Upper lobe of left lung (tissue), 6 donors: ENCODE measurements around the gene NUDC. TPM values are rescaled to one million over a fixed set of nuclear protein-coding genes. Genes with fewer than 3 reads are reported as not detected.
A peak's percentile ranks its signal among the peaks of the same experiment; 100 is the strongest.

Experiments
- ATAC-seq, 2 donors: fragments of 200-7000 bp; cut with Tn5 transposase; one replicate each; pipeline ENCODE4 v1.9.1; 2022; ENCODE audit warnings: mild to moderate bottlenecking in 2 of 2, moderate library complexity in 2 of 2; ENCODE audit not compliant: low FRiP score in 2 of 2
- DNase-seq, 2 donors: peaks; one replicate each; pipeline ENCODE4 v3.0.0-alpha.2; 2019 to 2020
- H3K27ac ChIP-seq, 4 donors: fragments of 200-600 bp; sonication (generic); one replicate each; pipeline ENCODE4 v1.5.1; 2016 to 2019
- H3K27me3 ChIP-seq, 4 donors: fragments of 200-600 bp; sonication (generic); one replicate each; pipeline ENCODE4 v1.5.1; 2017 to 2019
- H3K36me3 ChIP-seq, 4 donors: fragments of 200-600 bp; sonication (generic); one replicate each; pipeline ENCODE4 v1.5.1; 2016 to 2019
- H3K4me1 ChIP-seq, 4 donors: fragments of 200-600 bp; sonication (generic); one replicate each; pipeline ENCODE4 v1.5.1; 2018 to 2019
- H3K4me3 ChIP-seq, 4 donors: fragments of 200-600 bp; sonication (generic); one replicate each; pipeline ENCODE4 v1.5.1; 2017 to 2019; ENCODE audit warnings: mild to moderate bottlenecking in 2 of 4, moderate library complexity in 1 of 4
- H3K9me3 ChIP-seq, 4 donors: fragments of 200-600 bp; sonication (generic); one replicate each; pipeline ENCODE4 v1.5.1; 2018 to 2019
- EP300 ChIP-seq, 4 donors: sonication (generic); formaldehyde crosslinking; IDR thresholded peaks; one replicate each; pipeline ENCODE4 v1.5.1; 2017; ENCODE audit warnings: antibody characterized with exemption in 4 of 4, control low read depth in 2 of 4
- POLR2A ChIP-seq, 4 donors: fragments of 450-650 bp; IDR thresholded peaks; one replicate each; pipeline ENCODE4 v1.5.1; 2016 to 2017; ENCODE audit warnings: antibody characterized with exemption in 4 of 4, mild to moderate bottlenecking in 2 of 4
- POLR2AphosphoS5 ChIP-seq, 2 donors: sonication (generic); formaldehyde crosslinking; IDR thresholded peaks; one replicate each; pipeline ENCODE4 v1.5.1; 2017; ENCODE audit warnings: antibody characterized with exemption in 2 of 2
- WGBS, 2 donors: methylation state at CpG; one replicate each; pipeline ENCODE4 v1.1.5; 2017 to 2018; 5-methylcytosine and 5-hydroxymethylcytosine counted together
- total RNA-seq, 6 donors: library from RNA; depleted of rRNA in 4 of 6; stranded (reverse); fragments of >200 nt in 4 of 6; gene quantifications; one replicate each; pipeline versions ENCODE4 v1.1.0 to v1.2.1, GENCODE V29; 2016 to 2021
- TF ChIP-seq, protein P1 (sequence below), 6 experiments: fragments of 450-650 bp in 4 of 6; fragments of 200-600 bp in 2 of 6; sonication (generic) in 2 of 6; IDR thresholded peaks; one replicate each; pipeline ENCODE4 v1.5.1; 2016 to 2019; ENCODE audit warnings: antibody characterized with exemption in 6 of 6
- donor health status: DM: no; HTN: no; CAD: no; lungs with moderate emphysema.
- donor health status: DM: no; HTN: yes; CAD: no; lungs with severe emphysema.

Gene NUDC
- total RNA-seq, 6 donors from 2014 or later = 41.9 to 81.2 (median 60.2) TPM

DNA sequence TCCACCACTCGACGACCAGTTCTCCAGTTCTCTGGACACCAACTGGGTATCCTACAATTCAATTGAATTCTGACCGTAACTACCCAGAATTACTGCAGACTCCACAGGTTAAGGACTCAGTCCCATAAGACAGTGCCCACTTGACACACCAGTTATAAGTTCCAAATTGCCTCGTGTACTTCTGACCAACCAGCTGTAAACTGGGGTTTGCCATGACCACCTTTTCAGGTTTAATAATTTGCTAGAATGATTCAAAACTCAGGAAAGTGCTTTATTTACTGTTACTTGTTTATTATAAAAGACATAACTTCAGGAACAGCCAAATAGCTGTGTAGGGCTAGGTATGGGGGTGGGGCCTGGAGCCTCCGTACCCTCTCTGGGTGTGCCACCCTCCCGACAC lies 15.3 kb downstream of the NUDC start:
- ATAC-seq = no peak
- Histone ChIP-seq H3K27me3 (no peaks in the 10 kb centered on the region), H3K9me3 (no peaks in the 10 kb centered on the region), H3K36me3 (peaks cover 11 to 55% (median 33%) of the 10 kb centered on the region in 4 donors), H3K4me1 (no peaks in the 10 kb centered on the region), H3K27ac (no peak overlapping the region), H3K4me3 (no peak overlapping the region)
- 81 to 86% methylated on average over 6 of the region's 6 CpGs for WGBS, 2 donors
- no peak for DNase-seq
- TF ChIP-seq EP300 (IDR thresholded peaks at IDR 0.05) (no peak), POLR2A (IDR thresholded peaks at IDR 0.05) (no peak), POLR2AphosphoS5 (IDR thresholded peaks at IDR 0.05) (no peak)
- TF ChIP-seq, protein P1, sequence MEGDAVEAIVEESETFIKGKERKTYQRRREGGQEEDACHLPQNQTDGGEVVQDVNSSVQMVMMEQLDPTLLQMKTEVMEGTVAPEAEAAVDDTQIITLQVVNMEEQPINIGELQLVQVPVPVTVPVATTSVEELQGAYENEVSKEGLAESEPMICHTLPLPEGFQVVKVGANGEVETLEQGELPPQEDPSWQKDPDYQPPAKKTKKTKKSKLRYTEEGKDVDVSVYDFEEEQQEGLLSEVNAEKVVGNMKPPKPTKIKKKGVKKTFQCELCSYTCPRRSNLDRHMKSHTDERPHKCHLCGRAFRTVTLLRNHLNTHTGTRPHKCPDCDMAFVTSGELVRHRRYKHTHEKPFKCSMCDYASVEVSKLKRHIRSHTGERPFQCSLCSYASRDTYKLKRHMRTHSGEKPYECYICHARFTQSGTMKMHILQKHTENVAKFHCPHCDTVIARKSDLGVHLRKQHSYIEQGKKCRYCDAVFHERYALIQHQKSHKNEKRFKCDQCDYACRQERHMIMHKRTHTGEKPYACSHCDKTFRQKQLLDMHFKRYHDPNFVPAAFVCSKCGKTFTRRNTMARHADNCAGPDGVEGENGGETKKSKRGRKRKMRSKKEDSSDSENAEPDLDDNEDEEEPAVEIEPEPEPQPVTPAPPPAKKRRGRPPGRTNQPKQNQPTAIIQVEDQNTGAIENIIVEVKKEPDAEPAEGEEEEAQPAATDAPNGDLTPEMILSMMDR (IDR thresholded peaks at IDR 0.05) = no peak

DNA sequence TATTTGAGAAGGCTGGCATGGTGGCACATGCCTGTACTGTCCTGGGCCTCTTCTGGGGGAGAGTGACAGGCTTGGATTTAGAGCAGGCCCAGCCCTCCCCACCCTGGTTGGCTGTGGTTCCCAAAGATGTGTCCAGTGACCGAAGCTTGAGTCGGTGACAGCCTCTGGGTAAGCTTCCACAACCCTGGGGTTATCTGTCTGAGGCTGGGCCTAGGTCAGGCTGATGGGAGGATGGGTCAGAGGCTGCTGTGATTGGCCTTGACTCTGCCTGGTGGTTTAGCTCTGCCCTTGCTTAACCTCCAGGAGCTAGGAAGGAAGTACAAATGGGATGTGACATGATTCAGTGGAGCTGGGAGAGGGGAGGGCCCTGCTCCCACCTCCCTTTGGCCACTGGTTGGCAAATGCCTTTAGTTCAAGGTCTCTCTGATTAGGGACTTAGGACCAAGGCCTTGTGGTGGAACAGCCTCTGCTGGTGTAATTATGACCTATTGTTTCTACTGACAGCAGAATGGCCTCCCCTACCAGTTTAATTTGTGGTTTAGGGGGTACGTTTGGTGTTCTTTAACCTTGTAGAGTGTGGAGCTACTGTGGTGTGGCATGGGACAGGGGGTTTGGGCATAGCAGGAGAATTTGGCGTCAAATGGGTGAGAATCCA lies 16.6 kb downstream of the NUDC start:
- TF ChIP-seq, protein P1 (IDR thresholded peaks at IDR 0.05) = no peak
- H3K27ac ChIP-seq = no peak overlapping the region
- no peaks in the 10 kb centered on the region for H3K9me3 ChIP-seq
- no peaks in the 10 kb centered on the region for H3K27me3 ChIP-seq
- no peak overlapping the region for H3K4me3 ChIP-seq
- no peak for DNase-seq
- H3K4me1 ChIP-seq = no peaks in the 10 kb centered on the region
- peak in 1 of 2 donors; percentile 24 for ATAC-seq
- WGBS, 2 donors = 79 to 98% methylated on average over 4 of the region's 4 CpGs
- H3K36me3 ChIP-seq = peaks cover 20 to 58% (median 44%) of the 10 kb centered on the region in 4 donors

DNA sequence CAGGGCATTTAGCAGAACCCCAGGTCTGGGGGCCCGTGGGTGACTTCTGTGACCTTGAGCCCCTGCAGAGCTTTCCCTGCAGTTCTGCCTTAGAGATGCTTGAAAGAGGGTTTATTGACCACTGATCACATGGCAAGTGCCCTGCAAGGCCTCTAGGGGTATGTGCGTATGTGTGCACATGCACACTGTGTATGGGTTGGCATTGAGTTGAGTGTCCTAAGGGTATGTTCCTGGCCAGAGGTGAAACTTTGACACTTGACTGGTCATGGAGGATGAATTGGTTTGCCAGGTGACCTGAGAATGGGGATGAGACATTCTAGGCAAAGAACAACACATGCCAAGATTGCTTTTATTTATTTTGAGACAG lies 17.1 kb downstream of the NUDC start:
- ATAC-seq (peak in 1 of 2 donors; percentile 29), DNase-seq (no peak)
- Histone ChIP-seq H3K27ac (no peak overlapping the region), H3K27me3 (no peaks in the 10 kb centered on the region), H3K9me3 (no peaks in the 10 kb centered on the region), H3K4me3 (no peak overlapping the region), H3K4me1 (no peaks in the 10 kb centered on the region), H3K36me3 (peaks cover 25 to 59% (median 49%) of the 10 kb centered on the region in 4 donors)
- no peak for TF ChIP-seq POLR2A (IDR thresholded peaks at IDR 0.05)
- TF ChIP-seq EP300 (IDR thresholded peaks at IDR 0.05) = no peak
- TF ChIP-seq, protein P1 (IDR thresholded peaks at IDR 0.05) = no peak
- TF ChIP-seq POLR2AphosphoS5 (IDR thresholded peaks at IDR 0.05) = no peak
- 86 to 100% methylated on average over 2 of the region's 2 CpGs for WGBS, 2 donors

DNA sequence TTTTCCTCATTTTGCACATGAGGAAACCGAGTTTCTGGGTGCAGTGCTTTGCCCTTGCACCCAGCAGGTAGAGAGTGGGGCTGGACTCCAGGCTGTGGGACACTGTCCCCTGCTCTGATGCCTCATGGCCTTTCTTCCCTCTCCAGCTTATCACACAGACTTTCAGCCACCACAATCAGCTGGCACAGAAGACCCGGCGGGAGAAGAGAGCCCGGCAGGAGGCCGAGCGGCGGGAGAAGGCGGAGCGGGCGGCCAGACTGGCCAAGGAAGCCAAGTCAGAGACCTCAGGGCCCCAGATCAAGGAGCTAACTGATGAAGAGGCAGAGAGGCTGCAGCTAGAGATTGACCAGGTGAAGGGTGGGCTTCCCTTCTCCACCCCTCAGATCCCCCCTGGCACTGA lies 19.8 kb downstream of the NUDC start:
- Histone ChIP-seq H3K27me3 (no peaks in the 10 kb centered on the region), H3K36me3 (peaks cover 39 to 66% (median 63%) of the 10 kb centered on the region in 4 donors), H3K9me3 (no peaks in the 10 kb centered on the region), H3K4me1 (no peaks in the 10 kb centered on the region), H3K4me3 (no peak overlapping the region), H3K27ac (no peak overlapping the region)
- WGBS, 2 donors = 95 to 97% methylated on average over 9 to 10 of the region's 10 CpGs
- TF ChIP-seq POLR2A (IDR thresholded peaks at IDR 0.05) = no peak
- no peak for TF ChIP-seq EP300 (IDR thresholded peaks at IDR 0.05)
- TF ChIP-seq POLR2AphosphoS5 (IDR thresholded peaks at IDR 0.05) = no peak
- TF ChIP-seq, protein P1 (IDR thresholded peaks at IDR 0.05) = no peak
- no peak for ATAC-seq
- DNase-seq = peak in 1 of 2 donors; percentile 51

DNA sequence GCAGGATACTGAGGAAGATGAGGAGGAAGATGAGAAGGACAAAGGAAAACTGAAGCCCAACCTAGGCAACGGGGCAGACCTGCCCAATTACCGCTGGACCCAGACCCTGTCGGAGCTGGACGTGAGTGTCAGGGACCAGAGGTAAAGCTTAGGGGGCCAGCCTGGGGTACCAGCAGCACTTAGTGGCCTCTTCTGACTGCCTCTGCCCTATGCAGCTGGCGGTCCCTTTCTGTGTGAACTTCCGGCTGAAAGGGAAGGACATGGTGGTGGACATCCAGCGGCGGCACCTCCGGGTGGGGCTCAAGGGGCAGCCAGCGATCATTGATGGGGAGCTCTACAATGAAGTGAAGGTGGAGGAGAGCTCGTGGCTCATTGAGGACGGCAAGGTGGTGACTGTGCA lies 21.1 kb downstream of the NUDC start:
- 93 to 98% methylated on average over 12 of the region's 12 CpGs for WGBS, 2 donors
- H3K9me3 ChIP-seq = no peaks in the 10 kb centered on the region
- no peak overlapping the region for H3K27ac ChIP-seq
- H3K27me3 ChIP-seq = no peaks in the 10 kb centered on the region
- peak in 1 of 2 donors; percentile 45 for DNase-seq
- H3K4me3 ChIP-seq = no peak overlapping the region
- TF ChIP-seq EP300 (IDR thresholded peaks at IDR 0.05) (no peak), POLR2A (IDR thresholded peaks at IDR 0.05) (no peak), POLR2AphosphoS5 (IDR thresholded peaks at IDR 0.05) (no peak)
- TF ChIP-seq, protein P1 (IDR thresholded peaks at IDR 0.05) = no peak
- ATAC-seq = no peak
- H3K36me3 ChIP-seq = peaks cover 39 to 67% (median 61%) of the 10 kb centered on the region in 4 donors
- no peaks in the 10 kb centered on the region for H3K4me1 ChIP-seq
